T47D (cell line): Measurements from ENCODE around the gene POLN.
"Not testable (repeated sequence)": the region's sequence is repeated elsewhere in the genome, so short reads cannot be mapped to it uniquely, and the experiment has no call there.

ENCODE experiments used
- DNase-seq, 2 experiments: peaks; one replicate each; pipeline versions ENCODE4 v3.0.0 to v3.0.0-alpha.2; 2011 to 2012; ENCODE audit warnings: low read depth in 1 of 2, low spot score in 1 of 2
- JUND ChIP-seq: IDR thresholded peaks from 2 replicates; pipeline ENCODE4 v1.6.1; 2012; ENCODE audit warnings: low read depth
- in situ Hi-C: cut with HindIII; loops from 2 replicates; pipeline ENCODE4 v1.10.0; 2016; ENCODE audit warnings: low sequenced_read_pairs, low pct_unique_long_range_greater_than_20kb

The POLN gene

DNA sequence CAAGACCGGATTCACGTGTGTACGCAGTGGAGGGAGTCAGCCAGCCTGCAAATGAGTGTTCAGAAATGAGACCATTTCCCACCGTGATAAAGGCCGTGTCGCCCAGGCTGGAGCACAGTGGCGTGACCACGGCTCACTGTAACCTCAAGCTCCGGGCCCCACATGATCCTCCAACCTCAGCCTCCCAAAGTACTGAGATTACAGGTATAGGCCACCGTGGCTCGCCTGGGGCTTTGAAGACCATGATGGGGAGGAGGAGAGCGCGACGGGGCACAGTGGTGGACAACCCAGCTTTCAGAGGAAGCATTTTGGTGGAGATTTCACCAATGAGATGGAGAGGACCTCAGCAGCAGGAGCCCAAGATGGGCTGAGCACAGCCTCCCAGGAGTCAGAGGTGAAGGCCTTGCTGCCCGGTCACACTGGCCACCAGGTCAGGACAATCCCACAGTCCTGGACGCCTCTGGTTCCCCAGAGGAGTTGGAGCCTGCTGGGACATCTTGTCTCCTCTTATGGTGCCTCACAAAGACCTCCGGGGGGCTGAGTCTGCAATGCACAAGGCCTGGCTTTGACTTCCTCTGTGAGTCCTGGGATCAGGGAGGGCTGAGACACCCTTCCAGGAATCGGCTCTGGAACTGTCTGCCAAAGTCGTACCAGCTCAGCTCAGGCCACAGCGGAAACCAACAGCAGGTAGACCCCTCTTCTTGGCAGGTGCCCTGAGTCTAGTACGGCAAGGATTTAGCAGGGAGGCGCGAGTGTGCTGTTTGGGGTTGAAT lies 42.4 kb upstream of the POLN start:
- in situ Hi-C loops: no loop called here
- TF ChIP-seq JUND: no peak
- no peak for DNase-seq

DNA sequence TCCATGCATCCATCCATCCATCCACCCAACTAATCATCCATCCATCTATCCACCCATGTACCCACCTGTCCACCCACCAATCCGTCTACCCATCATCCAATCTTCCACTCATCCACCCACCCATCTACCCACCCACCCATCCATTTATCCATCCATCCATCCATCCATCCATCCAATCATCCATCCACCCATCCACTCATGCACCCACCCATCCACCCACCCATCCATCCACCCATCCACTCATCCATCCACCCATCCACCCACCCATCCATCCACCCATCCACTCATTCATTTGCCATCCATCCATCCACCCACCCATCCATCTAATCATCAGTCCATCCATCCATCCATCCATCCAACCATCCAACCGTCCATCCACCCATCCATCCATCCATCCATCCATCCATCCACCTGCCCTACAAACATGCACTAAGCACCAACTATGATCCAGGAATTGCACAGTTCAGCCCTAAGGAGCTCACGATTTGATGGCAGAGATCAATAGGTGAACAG lies 41.3 kb upstream of the POLN start:
- DNase-seq: no peak

GRCh38 chr4:2281575-2282343 lies 39.8 kb upstream of the POLN start:
- no peak for DNase-seq
- in situ Hi-C loops: no loop called here
- no peak for TF ChIP-seq JUND

More for the DNA sequence above, 41.3 kb upstream of the POLN start:
- in situ Hi-C loops: no loop called here
- no peak for TF ChIP-seq JUND

- no peak for TF ChIP-seq JUND
- peak in 1 of 2 experiments; percentile 34 for DNase-seq
- in situ Hi-C loops: no loop called here
Observed at GRCh38 chr4:2280531-2281300, 38.8 kb upstream of the POLN start.

DNA sequence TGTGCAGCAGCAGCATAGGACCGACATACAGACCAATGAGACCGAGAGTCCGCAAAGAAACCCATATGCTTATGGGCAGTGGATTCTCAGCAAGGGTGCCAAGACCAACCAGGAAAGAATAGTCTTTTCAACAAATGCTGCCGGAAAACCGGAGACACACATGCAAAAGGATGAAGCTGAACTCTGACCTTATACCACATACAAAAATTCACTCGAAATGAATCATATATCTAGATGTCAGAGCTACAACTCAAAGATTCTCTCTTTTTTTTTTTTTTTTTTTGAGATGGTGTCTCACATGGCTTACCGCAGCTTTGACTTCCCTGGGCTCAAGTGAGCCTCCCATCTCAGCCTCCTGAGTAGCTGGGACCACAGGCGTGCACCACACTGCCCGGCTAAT lies 36.0 kb upstream of the POLN start:
- no peak for DNase-seq
- no peak for TF ChIP-seq JUND
- in situ Hi-C loops: no loop called here

DNA sequence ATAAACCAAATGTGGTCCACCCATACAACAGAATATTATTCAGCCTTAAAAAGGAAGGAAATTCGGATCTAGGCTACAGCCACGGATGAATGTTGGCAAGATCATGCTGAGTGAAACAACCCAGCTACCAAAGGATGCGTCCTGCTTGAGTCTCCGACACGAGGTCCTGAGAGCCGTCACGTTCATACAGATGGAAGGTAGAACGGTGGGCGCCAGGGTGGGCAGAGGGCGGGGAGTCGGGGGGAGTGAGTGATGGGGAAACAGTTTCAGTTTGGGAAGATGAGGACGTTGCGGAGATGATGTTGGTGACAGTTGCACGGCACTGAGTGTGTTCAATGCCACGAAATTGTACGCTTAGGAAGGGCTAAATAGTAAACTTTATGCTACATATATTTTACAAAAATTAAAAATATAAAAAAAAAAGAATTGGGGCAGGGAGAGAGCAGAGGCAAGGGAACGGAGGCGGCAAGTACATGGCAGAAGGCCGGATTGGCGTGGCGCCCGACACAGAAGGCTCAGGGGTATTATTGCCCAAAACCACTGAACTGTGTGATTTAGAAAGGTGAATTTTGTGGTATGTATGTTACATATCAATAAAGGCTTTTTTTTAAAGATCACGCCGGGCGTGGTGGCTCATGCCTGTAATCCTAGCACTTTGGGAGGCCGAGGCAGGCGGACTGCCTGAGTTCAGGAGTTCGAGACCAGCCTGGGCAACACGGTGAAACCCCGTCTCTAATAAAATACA lies 34.8 kb upstream of the POLN start:
- in situ Hi-C loops: no loop called here
- no peak for DNase-seq

GRCh38 chr4:2275546-2276251 lies 33.8 kb upstream of the POLN start:
- no peak for TF ChIP-seq JUND
- in situ Hi-C loops: no loop called here

More for the DNA sequence above, 34.8 kb upstream of the POLN start:
- TF ChIP-seq JUND: no peak

GRCh38 chr4:2275044-2275397 lies 33.1 kb upstream of the POLN start:
- in situ Hi-C loops, DNase-seq: not testable (repeated sequence)

More at GRCh38 chr4:2275546-2276251, 33.8 kb upstream of the POLN start:
- no peak for DNase-seq

DNA sequence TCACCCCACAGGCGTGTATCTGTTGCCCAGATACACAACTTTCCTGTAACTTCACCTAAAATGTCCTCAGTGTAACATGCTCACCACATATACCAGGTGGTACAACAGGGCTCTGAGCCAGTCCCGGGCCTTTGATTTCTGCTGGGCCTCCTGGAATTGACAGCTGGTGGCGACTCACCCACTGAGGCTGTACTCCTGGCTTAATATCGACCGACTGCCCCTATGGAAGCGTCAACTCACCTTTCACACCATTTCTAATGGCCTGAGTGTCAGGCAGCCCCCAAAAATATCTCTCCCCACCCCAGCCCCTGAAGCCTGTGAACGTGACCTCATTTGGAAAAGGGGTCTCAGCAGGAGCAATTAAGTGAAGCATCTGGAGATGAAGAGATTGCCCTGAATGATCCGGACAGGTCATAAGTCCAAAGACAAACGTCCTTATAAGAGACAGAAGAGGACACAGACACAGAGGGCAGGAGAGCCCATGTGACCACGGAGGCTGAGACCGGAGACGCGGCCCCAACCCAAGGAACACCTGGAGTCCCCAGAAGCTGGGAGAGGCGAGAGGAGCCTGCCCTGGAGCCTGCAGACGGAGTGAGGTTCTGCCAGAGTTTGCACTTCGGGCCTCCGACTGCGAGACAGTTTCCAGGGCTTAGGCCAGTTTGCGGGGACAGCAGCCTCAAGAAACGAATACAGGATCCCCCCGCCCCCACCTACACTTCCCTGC lies 32.6 kb upstream of the POLN start:
- in situ Hi-C loops: no loop called here
- DNase-seq: no peak
- TF ChIP-seq JUND: no peak

DNA sequence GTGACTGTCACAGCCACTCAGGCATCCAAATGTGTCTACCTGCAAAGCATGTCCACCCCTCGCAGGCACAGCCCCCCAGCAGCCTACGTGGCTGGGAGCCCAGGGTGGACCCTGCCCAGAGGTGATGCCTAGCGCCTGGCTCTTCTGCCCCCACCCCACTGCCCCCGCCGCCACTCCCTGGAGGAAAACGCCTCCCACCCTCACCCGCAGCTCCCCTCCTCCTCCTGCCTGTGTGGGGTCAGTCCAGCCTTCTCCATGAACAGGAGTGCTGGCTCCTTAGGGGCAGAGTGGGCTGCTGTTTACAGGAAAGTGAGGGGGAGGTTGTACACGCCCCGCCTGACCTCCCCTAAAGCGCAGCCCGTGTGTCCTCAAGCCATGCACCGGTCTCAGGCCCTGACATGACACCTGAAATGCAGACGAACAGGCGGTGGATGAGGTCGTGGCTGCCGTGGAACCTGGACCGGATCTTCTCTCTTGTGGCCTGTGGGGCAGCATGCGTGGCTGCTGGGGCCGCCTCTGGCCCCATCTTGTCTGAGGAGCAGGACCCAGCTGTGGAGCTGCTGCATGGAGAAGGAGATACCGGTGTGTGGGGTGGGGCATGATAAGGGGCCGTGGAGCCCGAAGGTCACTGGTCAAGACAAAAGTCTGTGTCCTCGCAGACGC lies 31.9 kb upstream of the POLN start:
- in situ Hi-C loops: no loop called here
- DNase-seq: no peak
- TF ChIP-seq JUND: no peak
